ENCODE results near the gene SLC46A1.

GRCh38 chr17:28366605-28367004 is 39.4 kb downstream of the SLC46A1 start:
- TF ChIP-seq ESRRG (CRISPR knock-in tag; IDR thresholded peaks at IDR 0.05): no peak
- TF ChIP-seq BACH2 (CRISPR knock-in tag; IDR thresholded peaks at IDR 0.05; ENCODE audit: borderline replicate concordance): no peak
- TF ChIP-seq PATZ1 (CRISPR knock-in tag; IDR thresholded peaks at IDR 0.05; ENCODE audit: borderline replicate concordance): no peak
- TF ChIP-seq CSDC2 (CRISPR knock-in tag; IDR thresholded peaks at IDR 0.05): no peak
- no peak for TF ChIP-seq ZFP30 (CRISPR knock-in tag; IDR thresholded peaks at IDR 0.05)
- no peak for TF ChIP-seq TOX (CRISPR knock-in tag; IDR thresholded peaks at IDR 0.05; ENCODE audit: borderline replicate concordance)
- TF ChIP-seq ZFP3 (CRISPR knock-in tag; IDR thresholded peaks at IDR 0.05): no peak
- no peak for TF ChIP-seq SNAI2 (CRISPR knock-in tag; IDR thresholded peaks at IDR 0.05)
- TF ChIP-seq RARB (CRISPR knock-in tag; IDR thresholded peaks at IDR 0.05): no peak
- TF ChIP-seq, protein P1, sequence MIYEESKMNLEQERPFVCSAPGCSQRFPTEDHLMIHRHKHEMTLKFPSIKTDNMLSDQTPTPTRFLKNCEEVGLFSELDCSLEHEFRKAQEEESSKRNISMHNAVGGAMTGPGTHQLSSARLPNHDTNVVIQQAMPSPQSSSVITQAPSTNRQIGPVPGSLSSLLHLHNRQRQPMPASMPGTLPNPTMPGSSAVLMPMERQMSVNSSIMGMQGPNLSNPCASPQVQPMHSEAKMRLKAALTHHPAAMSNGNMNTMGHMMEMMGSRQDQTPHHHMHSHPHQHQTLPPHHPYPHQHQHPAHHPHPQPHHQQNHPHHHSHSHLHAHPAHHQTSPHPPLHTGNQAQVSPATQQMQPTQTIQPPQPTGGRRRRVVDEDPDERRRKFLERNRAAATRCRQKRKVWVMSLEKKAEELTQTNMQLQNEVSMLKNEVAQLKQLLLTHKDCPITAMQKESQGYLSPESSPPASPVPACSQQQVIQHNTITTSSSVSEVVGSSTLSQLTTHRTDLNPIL (CRISPR knock-in tag; IDR thresholded peaks at IDR 0.05; ENCODE audit: low read depth): no peak
- TF ChIP-seq ZNF8 (CRISPR knock-in tag; IDR thresholded peaks at IDR 0.05): no peak
- TF ChIP-seq ARNTL (CRISPR knock-in tag; IDR thresholded peaks at IDR 0.05; ENCODE audit: borderline replicate concordance, low read depth): no peak
- TF ChIP-seq ZNF565 (CRISPR knock-in tag; conservative IDR thresholded peaks at IDR 0.05; ENCODE audit: low read depth): no peak
- TF ChIP-seq, protein P2, sequence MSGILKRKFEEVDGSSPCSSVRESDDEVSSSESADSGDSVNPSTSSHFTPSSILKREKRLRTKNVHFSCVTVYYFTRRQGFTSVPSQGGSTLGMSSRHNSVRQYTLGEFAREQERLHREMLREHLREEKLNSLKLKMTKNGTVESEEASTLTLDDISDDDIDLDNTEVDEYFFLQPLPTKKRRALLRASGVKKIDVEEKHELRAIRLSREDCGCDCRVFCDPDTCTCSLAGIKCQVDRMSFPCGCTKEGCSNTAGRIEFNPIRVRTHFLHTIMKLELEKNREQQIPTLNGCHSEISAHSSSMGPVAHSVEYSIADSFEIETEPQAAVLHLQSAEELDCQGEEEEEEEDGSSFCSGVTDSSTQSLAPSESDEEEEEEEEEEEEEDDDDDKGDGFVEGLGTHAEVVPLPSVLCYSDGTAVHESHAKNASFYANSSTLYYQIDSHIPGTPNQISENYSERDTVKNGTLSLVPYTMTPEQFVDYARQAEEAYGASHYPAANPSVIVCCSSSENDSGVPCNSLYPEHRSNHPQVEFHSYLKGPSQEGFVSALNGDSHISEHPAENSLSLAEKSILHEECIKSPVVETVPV (CRISPR knock-in tag; IDR thresholded peaks at IDR 0.05): no peak

All from SK-N-SH treated with all-trans-retinoic acid at 6 μM for 48 hours (cell line).